GM21825 (cell line): ENCODE data around the gene POU5F1.
"Not testable (repeated sequence)": the region's sequence is repeated elsewhere in the genome, so short reads cannot be mapped to it uniquely, and the experiment has no call there.

Experiments
- ATAC-seq: cut with Tn5 transposase; IDR thresholded peaks from one replicate; pipeline ENCODE4 v1.9.1; 2021; ENCODE audit warnings: mild to moderate bottlenecking, moderate library complexity; ENCODE audit not compliant: unreplicated experiment

Gene POU5F1

DNA sequence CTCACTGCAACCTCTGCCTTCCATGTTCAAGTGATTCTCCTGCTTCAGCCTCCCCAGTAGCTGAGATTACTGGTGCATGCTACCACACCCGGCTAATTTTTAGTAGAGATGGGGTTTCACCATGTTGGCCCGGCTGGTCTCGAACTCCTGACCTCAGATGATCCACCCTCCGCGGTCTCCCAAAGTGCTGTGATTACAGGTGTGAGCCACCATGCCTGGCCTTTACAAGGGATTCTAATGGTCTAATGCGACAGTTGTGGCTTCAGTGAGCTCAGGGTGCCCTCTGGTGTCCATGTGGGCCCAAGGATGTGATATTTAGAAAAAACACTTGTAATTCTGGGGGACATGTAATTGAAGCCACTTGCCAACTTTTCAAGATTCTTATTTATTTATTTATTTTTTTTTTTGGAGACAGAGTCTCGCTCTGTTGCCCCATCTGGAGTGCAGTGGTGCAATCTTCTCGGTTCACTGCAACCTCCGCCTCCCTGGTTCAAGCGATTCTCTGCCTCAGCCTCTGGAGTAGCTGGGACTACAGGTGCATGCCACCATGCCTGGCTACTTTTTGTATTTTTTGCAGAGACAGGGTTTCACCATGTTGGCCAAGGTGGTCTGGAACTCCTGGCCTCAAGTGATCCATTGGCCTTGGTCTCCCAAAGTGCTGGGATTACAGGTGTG lies 22.1 kb upstream of the POU5F1 start:
- not testable (repeated sequence) for ATAC-seq

DNA sequence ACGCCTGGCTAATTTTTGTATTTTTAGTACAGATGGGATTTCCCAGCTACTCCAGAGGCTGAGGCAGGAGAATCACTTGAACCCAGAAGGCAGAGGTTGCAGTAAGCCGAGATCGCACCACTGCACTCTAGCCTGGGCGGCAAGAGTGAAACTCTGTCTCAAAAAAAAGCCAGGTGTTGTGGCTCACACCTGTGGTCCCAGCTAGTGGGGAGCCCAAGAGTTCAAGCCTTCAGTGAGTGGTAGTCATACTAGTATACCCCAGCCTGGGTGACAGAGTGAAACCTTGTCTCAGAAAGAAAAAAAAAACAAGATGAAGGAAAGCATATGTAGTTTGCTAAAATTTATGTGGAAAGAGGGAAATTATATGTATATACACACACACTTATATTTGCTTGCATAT lies 20.0 kb upstream of the POU5F1 start:
- no peak for ATAC-seq

DNA sequence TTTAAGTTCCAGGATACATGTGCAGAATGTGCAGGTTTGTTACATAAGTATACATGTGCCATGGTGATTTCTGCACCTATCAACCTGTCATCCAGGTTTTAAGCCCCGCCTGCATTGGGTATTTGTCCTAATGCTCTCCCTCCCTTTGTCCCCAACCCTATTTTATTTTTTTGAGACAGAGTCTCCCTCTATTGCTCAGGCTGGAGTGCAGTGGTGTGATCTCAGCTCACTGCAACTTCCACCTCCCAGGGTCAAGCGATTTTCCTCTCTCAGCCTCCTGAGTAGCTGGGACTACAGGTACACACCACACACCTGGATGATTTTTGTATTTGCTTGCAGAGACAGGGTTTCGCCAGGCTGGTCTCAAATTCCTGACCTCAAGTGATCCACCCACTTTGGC lies 18.7 kb upstream of the POU5F1 start:
- not testable (repeated sequence) for ATAC-seq

DNA sequence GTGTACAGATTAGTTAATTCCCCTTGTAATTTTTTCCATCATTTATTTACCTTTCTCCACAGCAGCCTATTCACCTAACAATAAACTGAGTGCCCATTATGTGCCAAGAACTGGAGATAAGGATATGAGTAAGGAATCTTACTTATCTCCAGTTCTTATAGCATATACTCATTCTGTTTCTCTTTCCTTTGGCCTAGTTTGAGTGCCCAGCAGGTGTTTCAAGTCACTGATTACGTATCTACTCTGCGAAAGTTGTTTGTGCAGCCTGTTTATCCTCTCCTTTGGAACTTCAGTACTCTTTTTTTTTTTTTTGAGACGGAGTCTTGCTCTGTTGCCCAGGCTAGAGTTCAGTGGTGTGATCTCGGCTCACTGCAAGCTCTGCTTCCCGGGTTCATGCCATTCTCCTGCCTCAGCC lies 17.3 kb upstream of the POU5F1 start:
- ATAC-seq: no peak

DNA sequence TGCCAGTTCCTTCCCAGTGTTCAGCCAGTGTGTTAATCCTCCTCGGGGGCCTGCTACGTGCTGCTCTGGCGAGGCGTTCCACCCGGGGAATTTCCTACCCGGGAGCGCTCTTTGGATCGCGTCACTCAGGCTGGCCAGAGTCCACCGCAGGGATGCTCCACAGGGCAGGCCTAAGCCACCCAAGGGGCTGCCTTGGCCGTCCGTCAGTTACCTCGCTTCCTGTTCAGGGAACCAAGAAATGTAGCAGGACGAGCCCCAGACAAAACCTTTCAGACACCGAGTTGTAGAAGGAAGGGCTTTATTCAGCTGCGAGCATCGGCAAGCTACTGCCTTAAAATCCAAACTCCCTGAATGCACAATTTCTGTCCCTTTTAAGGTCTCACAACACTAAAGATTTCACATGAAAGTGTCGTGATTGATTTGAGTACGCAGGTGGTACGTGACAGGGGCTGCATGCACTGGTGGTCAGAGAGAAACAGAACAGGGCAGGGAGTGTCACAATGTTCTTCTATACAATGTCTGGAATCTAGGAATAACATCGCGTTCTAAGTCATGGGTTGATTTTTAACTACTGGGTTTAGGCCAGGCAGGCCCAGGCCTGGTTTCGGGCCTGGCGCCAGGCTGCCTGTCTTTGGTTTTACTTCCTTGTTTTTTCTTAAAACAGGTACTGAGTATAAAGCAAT lies 15.7 kb upstream of the POU5F1 start:
- ATAC-seq: no peak

DNA sequence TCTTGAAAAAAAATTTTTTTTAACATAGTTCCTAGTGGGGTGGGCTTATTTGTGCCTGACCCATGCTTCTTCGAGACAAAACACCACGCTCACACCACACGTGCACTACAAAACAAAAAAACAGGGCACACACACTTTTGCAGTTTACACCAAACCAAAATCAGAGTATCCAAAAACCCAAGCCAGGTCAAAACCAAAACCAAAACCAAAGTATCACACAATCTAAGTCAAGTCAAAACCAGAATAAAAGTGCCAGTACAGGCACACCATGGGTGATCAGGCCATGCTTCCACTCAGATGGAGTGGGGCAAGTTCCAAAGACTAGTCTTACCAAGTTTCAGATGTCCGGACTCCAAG lies 15.2 kb upstream of the POU5F1 start:
- not testable (repeated sequence) for ATAC-seq

DNA sequence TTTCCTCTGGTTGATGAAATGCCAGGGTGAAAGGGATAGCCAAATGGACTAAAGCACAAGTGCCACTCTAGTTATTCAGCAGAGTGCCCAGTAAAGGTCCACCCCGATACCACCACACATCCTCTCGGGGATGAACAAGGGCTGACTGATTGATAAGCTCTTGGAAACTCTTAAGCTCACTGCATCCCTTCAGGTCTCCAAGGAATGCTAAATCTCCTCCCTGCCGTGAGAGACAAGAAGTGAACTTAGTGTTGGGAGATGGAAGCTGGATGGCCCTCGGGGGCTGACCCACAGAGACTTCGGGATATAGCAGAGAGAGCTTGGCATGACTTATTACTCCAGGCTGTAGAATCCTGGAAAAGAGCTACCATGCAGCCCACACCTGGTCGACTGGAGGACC lies 13.4 kb upstream of the POU5F1 start:
- not testable (repeated sequence) for ATAC-seq

DNA sequence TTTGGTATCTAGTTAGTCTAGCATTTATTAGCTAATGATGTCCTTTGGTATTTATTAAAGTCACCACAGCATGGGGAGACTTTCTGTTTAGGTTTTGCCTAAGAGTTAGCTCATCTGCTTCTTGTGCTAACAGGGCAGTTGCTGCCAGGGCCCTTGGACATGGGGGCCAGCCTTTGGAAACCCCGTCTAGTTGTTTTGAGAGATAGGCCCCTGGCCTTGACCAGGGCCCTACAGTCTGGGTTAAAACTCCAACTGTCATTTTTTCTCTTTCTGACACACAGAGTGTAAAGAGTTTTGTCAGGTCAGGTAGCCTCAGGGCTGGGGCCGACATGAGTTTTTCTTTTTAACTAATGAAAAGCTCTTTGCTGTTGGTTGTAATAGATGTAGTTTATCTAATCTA lies 12.8 kb upstream of the POU5F1 start:
- ATAC-seq: not testable (repeated sequence)

DNA sequence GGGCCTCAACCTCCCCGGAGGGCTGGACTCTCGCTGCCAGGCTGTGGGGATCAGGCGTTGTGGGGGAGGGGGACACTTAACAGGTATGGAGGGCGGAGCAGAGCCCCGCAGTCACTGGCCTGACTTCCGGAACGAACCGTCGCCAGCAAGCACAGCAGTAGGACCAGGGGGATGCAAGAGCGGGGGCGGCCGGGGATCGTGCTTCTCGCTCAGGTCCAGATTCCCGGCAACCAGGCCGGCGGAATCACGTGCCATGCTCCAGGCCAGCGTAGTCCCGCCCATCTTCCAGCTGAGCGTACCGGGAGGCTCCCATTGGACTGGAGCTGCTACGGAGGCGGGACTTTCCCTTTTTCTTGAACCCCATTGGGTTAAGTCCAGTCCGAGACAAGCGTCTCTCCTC lies 10.0 kb upstream of the POU5F1 start:
- no peak for ATAC-seq

DNA sequence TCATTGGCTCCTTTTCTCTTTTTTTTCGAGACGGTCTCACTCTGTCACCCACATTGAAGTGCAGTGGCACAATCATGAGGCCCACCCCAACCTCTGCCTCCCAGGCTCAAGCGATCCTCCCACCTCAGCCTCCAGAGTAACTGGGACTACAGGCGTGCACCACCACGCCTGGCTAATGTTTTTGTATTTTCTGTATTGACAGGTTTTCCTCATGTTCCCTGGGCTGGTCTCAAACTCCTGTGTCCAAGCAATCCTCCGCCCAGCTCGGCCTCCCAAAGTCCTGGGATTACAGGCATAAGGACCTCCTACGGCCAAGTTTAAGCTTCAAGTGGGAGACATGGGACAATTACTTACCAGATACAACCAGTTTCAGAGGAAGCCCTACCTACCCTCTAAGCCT lies 9.4 kb upstream of the POU5F1 start:
- ATAC-seq: no peak

DNA sequence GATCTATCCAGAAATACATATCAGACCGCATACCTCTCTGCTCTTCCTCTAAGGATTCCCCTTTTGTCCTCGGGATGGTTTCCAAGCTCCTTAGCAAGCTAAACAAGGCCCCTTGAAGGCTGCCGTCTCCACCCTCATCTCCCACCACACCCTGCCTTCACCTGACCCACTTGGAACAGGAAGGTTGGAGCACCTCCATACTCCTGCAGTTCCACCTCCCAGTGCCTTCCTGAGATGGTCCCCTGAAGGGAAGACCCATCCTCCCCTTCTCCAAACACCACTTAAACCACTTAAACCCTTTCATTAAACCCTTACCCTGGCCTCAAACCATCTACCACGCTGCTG lies 8.5 kb upstream of the POU5F1 start:
- no peak for ATAC-seq

DNA sequence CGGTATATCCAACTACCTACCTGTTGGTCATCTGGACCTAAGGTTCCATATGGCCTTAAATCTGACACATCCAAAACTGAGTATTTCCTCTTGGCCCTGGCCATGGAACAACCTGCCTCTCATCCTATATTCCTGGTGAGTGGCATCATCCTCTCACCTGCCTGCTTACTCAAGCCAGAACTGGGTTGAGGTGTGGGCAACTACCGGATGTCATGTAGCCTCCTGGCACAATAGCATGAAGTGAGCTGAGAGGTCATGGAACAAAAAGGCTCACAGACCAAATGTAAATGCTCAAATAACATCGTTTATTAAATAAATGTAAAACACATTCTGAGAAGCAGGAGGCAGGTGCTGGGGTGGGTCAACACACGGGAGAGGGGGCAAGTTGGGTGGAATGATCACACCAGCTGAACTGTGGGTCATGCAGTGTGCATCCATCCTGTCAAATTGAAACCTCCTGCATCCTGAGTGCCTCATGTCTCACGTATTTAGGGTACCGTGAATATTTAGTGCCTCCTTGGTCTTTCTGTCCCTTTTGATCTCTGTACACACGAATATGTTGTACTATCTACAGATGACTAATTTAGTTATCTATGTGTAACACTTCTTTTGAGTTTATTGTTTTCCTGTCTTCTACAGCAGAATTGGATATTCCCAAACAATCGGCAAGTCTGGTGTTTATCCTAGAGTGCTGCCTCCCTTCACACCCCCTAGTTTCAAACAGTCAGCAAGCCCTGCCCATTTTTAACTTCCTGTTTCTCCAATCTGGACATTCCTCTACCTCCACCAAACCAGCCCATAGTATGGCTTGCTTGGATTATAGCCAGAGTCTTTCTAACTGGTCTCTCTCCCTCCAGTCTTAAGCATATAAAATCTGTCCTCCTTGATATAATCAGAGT lies 7.9 kb upstream of the POU5F1 start:
- ATAC-seq: no peak

DNA sequence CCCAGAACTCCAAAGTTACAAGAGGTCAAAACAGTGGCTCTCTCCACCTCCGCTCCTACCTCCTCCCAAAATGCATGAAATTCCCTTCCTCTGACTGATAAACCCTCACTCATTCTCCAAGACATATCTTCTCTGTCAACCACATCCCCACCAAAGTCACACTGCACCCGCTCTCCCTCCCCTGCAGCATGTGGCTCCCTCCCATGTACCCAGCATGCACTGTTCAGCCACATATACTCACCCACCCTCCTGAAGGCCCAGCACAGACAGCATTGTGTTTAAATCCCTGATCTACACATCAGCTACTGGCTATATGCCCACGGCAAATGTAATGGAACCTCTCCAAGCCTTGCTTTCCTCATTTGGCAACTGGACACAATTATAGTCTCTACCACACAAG lies 5.5 kb upstream of the POU5F1 start:
- ATAC-seq: no peak

DNA sequence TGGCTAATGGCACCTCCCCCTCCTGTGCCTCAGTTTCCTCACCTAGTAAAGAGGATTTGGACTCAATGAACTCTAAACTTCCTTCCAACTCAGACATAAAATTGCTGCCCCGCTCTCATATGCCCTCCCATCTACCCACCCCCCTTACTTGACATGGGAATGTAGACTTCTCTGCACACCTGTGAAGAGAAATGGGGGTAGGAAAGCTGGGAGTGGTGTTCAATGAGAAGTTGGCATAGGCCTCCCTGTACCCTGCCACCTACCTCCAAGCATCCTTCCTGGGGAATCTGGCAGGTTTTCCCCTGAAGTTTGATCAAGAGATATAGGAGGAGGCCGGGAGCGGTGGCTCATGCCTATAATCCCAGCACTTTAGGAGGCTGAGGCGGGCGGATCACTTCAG lies 3.9 kb upstream of the POU5F1 start:
- no peak for ATAC-seq

DNA sequence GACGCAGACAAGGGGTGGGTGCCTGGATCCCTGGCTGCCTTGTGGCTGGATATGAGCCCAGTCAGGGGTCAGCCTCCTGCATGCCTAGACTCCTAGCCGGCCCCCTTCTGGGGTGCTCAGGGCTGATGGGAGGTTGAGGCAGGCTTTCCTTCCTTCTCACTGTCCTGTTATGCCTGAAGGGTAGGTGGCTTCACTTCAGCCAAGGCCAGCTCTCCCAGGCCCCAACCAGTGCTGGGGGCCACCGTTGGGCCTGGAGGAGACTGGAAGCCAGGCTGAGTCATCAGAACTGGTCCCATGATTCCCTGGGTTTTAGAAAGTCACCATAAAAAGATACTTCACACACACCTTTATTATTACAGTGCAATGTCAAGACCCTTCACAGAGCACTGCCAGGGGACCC lies 2.9 kb upstream of the POU5F1 start:
- ATAC-seq: no peak

DNA sequence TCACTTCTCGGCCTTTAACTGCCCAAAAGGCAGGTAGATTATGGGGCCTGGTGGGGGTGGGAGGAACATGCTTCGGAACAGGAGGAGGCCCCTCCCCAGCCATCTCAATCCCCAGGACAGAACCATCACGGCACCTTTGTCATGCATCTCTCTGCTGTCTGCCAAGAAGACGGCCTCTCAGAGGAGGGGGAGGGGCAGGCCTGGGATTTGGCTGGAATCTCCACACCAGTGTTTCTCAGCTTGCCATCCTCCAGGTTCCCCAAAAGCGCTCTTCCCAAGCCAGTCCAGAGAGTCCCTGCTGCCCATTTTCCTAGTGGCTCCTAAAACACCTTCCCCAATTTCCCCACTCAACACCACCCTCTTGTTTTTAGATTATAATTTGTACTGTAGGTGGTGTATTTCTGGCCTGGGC lies 2.5 kb upstream of the POU5F1 start:
- ATAC-seq: no peak

DNA sequence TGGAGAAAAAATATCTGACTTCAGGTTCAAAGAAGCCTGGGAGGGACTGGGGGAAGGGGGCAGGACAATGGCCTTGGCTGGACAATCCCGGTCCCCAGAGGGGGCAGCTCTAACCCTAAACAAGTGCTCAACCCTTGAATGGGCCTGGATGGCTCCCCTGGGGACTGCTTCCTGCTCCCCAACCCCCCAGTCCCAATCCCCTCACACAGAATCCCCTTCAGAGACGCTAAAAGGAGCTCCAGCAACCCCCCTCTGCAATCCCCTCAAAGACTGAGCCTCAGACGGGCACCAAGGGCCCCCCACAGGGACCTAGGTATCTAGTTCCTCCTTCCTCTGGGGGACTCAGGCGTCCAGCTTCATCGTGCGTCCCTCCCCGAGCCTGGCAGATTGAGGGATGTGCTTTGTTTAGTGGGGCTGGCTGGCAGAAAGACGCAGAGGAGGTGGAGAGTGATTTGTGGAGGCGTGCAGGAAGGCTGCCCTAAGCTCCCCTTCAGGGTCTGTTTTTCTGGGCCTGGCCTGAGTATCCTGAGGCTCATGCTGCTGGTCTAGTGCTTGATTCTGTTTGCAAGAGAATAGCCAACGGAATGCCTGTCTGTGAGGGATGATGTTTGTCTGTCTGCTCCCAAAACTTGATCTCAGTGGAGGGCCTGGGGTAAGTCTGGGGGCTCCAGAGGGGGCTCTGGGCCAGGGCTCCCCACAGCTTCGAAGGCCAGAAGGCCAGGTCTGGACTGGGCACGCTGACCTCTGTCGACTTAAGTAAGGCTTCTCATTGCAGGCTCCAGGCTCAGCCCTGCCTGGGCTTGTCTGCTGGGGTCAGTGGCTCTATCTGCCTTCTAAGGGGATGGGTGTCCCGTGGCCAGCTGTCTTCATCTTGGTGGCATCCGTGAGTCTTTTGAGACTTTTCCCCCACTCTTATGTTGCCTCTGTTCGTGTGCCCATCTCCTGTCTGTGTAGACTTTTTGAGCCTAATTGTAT lies 1.7 kb upstream of the POU5F1 start:
- ATAC-seq: no peak

DNA sequence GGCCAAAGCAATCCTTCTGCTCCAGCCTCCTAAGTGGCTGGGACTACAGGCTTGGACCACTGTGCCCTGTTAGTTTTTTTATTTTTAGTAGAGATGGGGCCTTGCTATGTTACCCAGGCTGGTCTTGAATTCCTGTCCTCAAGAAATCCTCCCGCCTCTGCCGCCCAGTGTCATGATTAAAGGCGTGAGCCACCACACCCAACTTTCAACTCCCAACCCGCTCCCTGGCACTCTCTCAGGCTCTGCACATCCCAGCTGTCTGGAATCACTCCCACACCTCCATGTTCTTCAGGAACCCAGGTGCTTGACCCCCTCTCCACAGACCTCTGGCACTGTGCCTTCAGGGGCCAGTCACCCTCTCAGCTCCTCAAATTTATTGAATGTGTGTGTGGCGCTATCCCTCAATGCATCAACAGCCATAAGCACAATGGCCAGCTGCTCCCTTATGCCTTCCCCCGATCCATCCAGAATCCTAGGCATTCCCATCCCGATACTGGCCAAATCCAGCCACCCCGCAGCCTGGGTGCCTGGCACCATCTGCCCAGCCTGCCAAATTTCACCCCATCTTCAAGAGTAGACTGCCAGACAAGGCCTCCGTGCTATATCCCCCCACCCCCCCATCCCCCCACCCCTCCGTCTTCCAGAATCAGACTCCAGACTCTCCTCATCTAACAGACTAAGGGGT lies 647 bp upstream of the POU5F1 start:
- no peak for ATAC-seq

DNA sequence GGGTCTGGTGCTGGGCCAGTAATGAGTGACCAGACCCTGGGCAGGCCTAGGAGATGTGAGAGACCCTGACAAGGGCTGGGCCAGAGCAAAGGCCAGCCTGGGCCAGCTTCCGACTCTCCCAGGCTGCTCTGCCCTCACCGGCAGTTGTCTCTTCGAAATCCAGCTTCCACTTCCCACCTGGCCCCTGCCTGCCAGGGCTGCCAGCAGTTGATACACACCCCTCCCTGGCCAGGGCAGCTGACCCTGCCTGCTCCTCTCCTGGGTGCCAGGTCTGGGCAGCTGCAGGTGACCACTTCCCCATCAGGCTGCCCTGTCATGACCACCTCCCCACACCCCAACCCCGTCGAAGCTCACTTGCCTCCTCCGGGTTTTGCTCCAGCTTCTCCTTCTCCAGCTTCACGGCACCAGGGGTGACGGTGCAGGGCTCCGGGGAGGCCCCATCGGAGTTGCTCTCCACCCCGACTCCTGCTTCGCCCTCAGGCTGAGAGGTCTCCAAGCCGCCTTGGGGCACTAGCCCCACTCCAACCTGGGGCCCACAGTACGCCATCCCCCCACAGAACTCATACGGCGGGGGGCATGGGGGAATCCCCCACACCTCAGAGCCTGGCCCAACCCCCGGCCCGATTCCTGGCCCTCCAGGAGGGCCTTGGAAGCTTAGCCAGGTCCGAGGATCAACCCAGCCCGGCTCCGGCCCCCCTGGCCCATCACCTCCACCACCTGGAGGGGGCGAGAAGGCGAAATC lies 453 bp downstream of the POU5F1 start:
- not testable (repeated sequence) for ATAC-seq
